SKM-1 (cell line): ENCODE results near the gene SULT1C2.
"Not testable (repeated sequence)": the region's sequence is repeated elsewhere in the genome, so short reads cannot be mapped to it uniquely, and the experiment has no call there.

Source experiments
- DNase-seq: peaks from one replicate; lab custom pipeline; 2025; ENCODE audit not compliant: unreplicated experiment; lab: John Stamatoyannopoulos, UW

The SULT1C2 gene

GRCh38 chr2:108348816-108349570 is 60.3 kb downstream of the SULT1C2 start:
- DNase-seq: no peak

DNA sequence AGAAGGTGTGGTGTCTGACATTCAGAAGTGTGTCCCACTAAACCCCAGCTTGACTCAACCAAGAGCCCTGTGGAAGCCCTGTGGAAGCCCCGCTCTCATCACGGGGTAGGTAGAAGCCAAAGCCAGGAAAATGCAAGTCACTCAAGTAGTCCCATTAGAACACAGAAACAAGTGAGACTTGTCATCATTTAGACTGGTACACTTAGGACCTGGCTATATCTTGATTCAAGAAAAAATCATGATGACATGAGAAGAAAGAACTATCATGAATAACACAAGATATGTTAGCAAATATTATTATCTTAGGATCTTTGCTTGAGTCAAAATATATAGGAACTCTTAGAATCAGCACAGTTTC is 60.9 kb downstream of the SULT1C2 start:
- no peak for DNase-seq

GRCh38 chr2:108351889-108352288 is 63.2 kb downstream of the SULT1C2 start:
- DNase-seq: no peak

DNA sequence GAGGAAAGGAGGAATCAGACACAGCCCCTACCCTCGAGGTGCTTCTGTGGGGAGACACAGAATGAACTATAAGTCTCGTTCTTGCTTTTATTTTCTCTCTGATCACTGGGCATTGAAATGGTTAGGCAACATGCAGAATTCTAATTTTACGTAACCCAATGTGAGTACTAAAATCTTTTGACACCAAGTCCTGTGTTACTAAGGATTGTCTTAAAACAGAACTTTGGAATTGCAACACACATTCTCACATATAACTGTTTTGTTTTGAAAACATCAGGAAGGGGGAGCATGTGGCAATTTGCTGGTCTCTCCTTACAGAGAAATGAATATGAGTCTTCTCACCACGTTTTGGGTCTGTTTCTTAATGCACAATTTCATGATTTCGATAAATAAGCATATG is 65.4 kb downstream of the SULT1C2 start:
- no peak for DNase-seq

- DNase-seq: no peak
These were observed 67.4 kb downstream of the SULT1C2 start for GRCh38 chr2:108355906-108356734.

DNA sequence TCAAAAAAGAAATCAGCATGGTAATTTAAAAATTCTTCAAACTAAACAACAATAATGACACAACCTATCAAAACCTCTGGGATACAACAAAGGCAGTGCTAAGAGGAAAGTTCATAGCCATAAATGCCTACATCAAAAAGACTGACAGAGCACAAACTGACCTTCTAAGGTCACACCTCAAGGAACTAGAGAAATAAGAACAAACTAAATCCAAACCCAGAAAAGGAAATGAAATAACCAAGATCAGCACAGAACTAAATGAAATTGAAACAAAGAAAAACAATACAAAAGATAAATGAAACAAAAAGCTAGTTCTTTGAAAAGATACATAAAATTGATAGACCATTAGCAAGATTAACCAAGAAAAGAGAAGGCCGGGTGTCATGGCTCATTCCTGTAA is 70.6 kb downstream of the SULT1C2 start:
- DNase-seq: not testable (repeated sequence)
